ENCODE data around the gene ERMAP.
A peak's percentile ranks its signal among the peaks of the same experiment; 100 is the strongest.

The ERMAP gene

GRCh38 chr1:42815941-42816584 is 859 bp upstream of the ERMAP start:
- DNase-seq (ENCODE audit: low read depth, low spot score): no peak
- ChIA-PET POLR2A (no interaction called here), CTCF (interaction anchor here (1.4 to 3.8 kb wide), 2 partner anchors 30 to 38 kb away, joined by 4 to 16 read pairs; partner anchors contain the start of gene ZNF691)
- TF ChIP-seq CTCF (IDR thresholded peaks at IDR 0.05; ENCODE audit: insufficient read depth, low read length, missing control alignments): no peak
- H3K4me3 ChIP-seq (ENCODE audit: low read depth, low read length): peak overlapping the region; percentile 87

- no peak for DNase-seq (ENCODE audit: low read depth, low spot score)
- POLR2A ChIA-PET: interaction anchor here (0.6 to 1.2 kb wide), 2 partner anchors 27 to 50 kb away, joined by 3 to 9 read pairs; partner anchors contain the start of genes C1orf50 and P3H1
- TF ChIP-seq CTCF (IDR thresholded peaks at IDR 0.05; ENCODE audit: insufficient read depth, low read length, missing control alignments): no peak
- peak overlapping the region; percentile 47 for H3K4me3 ChIP-seq (ENCODE audit: low read depth, low read length)
- CTCF ChIA-PET: interaction anchor here (0.9 to 3.8 kb wide), 3 partner anchors 9 to 29 kb away, joined by 3 to 16 read pairs (median 5); partner anchors contain the start of gene ZNF691
These were observed 482 bp downstream of the ERMAP start for GRCh38 chr1:42817440-42817767.

- CTCF ChIA-PET: interaction anchor here (0.9 to 3.8 kb wide), 3 partner anchors 10 to 29 kb away, joined by 3 to 16 read pairs (median 5); partner anchors contain the start of gene ZNF691
- no peak overlapping the region for H3K4me3 ChIP-seq (ENCODE audit: low read depth, low read length)
- no peak for TF ChIP-seq CTCF (IDR thresholded peaks at IDR 0.05; ENCODE audit: insufficient read depth, low read length, missing control alignments)
These were observed 1.1 kb downstream of the ERMAP start for GRCh38 chr1:42817976-42818375.

GRCh38 chr1:42820813-42821212 is 3.9 kb downstream of the ERMAP start:
- CTCF ChIA-PET: interaction anchor here (1.0 to 2.8 kb wide), 2 partner anchors 26 to 30 kb away, joined by 3 to 12 read pairs; partner anchors contain the start of gene ZNF691
- TF ChIP-seq CTCF (IDR thresholded peaks at IDR 0.05; ENCODE audit: insufficient read depth, low read length, missing control alignments): no peak
- H3K4me3 ChIP-seq (ENCODE audit: low read depth, low read length): no peak overlapping the region
- no peak for DNase-seq (ENCODE audit: low read depth, low spot score)
- POLR2A ChIA-PET: no interaction called here

More at GRCh38 chr1:42817976-42818375, 1.1 kb downstream of the ERMAP start:
- POLR2A ChIA-PET: interaction anchor here (0.6 to 1.2 kb wide), 2 partner anchors 26 to 51 kb away, joined by 3 to 9 read pairs; partner anchors contain the start of genes C1orf50 and P3H1
- DNase-seq (ENCODE audit: low read depth, low spot score): no peak

- ChIA-PET POLR2A (no interaction called here), CTCF (interaction anchor here (0.6 to 2.8 kb wide), 3 partner anchors 25 to 240 kb away, joined by 3 to 12 read pairs (median 10); partner anchors contain the start of gene ZNF691)
- no peak for TF ChIP-seq CTCF (IDR thresholded peaks at IDR 0.05; ENCODE audit: insufficient read depth, low read length, missing control alignments)
- no peak overlapping the region for H3K4me3 ChIP-seq (ENCODE audit: low read depth, low read length)
- no peak for DNase-seq (ENCODE audit: low read depth, low spot score)
These were observed 4.8 kb downstream of the ERMAP start for GRCh38 chr1:42821690-42822089.

GRCh38 chr1:42822800-42823392 is 6.0 kb downstream of the ERMAP start:
- TF ChIP-seq CTCF (IDR thresholded peaks at IDR 0.05; ENCODE audit: insufficient read depth, low read length, missing control alignments): no peak
- no peak for DNase-seq (ENCODE audit: low read depth, low spot score)
- ChIA-PET CTCF (interaction anchor here (1.1 to 2.8 kb wide), 3 partner anchors 13 to 44 kb away, joined by 3 to 10 read pairs (median 4); partner anchors contain the start of gene ZNF691), POLR2A (interaction anchor here (1.1 kb wide), 1 partner anchor 56 kb away, joined by 4 read pairs; the partner anchor contains the start of genes C1orf50 and P3H1)
- H3K4me3 ChIP-seq (ENCODE audit: low read depth, low read length): no peak overlapping the region
